HEK293 (cell line): ENCODE data around the gene EME2.

ENCODE experiments used
- ATF2 ChIP-seq: fragments of 450-650 bp; formaldehyde crosslinking; IDR thresholded peaks from 2 replicates; pipeline ENCODE4 v1.5.1; 2016; ENCODE audit warnings: missing biosample characterization, missing genetic modification characterization, low read depth
- CTCF ChIP-seq: fragments of 450-650 bp; formaldehyde crosslinking; IDR thresholded peaks from 2 replicates; pipeline ENCODE4 v1.5.1; 2016; ENCODE audit warnings: missing biosample characterization, missing genetic modification characterization
- HOXA7 ChIP-seq: sonication (generic); formaldehyde crosslinking; IDR thresholded peaks from 2 replicates; pipeline ENCODE4 v1.8.1; 2022; ENCODE audit warnings: missing genetic modification reagents, borderline replicate concordance
- HOXC10 ChIP-seq: sonication (generic); formaldehyde crosslinking; IDR thresholded peaks from 2 replicates; pipeline ENCODE4 v1.8.1; 2023; ENCODE audit warnings: mild to moderate bottlenecking, missing genetic modification reagents
- PRDM1 ChIP-seq: fragments of 450-650 bp; formaldehyde crosslinking; IDR thresholded peaks from 2 replicates; pipeline ENCODE4; 2016; ENCODE audit warnings: missing biosample characterization, missing genetic modification characterization
- REST ChIP-seq: fragments of 450-650 bp; formaldehyde crosslinking; IDR thresholded peaks from 2 replicates; pipeline ENCODE4 v1.5.1; 2016; ENCODE audit warnings: missing biosample characterization, missing genetic modification characterization
- ZIC2 ChIP-seq: fragments of 450-650 bp; formaldehyde crosslinking; IDR thresholded peaks from 2 replicates; pipeline ENCODE4 v1.5.1; 2016; ENCODE audit warnings: missing biosample characterization, missing genetic modification characterization
- ZNF121 ChIP-seq: fragments of 450-650 bp; formaldehyde crosslinking; IDR thresholded peaks from 2 replicates; pipeline ENCODE4 v1.5.1; 2016; ENCODE audit warnings: missing biosample characterization, missing genetic modification characterization
- ZNF510 ChIP-seq: fragments of 450-650 bp; formaldehyde crosslinking; IDR thresholded peaks from 2 replicates; pipeline ENCODE4 v1.5.1; 2018; ENCODE audit warnings: mild to moderate bottlenecking, missing genetic modification characterization, missing biosample characterization; ENCODE audit not compliant: insufficient replicate concordance

- TF ChIP-seq CTCF (tag by site-specific recombination), result no peak
- TF ChIP-seq REST (tag by site-specific recombination), result no peak
- peak; percentile 48 for TF ChIP-seq ZIC2 (tag by site-specific recombination)
- TF ChIP-seq ZNF510 (tag by site-specific recombination), result no peak
- TF ChIP-seq ATF2, result no peak
- TF ChIP-seq ZNF121, result no peak
- no peak for TF ChIP-seq HOXA7 (CRISPR knock-in tag)
- no peak for TF ChIP-seq PRDM1 (tag by site-specific recombination)
- no peak for TF ChIP-seq HOXC10 (CRISPR knock-in tag)
Measured at GRCh38 chr16:1743376-1744337, 29.0 kb upstream of the EME2 start.
